OCI-LY3 (cell line): ENCODE measurements around the gene KIF5C.

ENCODE experiments used
- H2AFZ ChIP-seq: fragments of 200-600, 300-600 bp; shearing (Covaris generic); 2 replicates; pipeline ENCODE4 v1.6.0; 2014; ENCODE audit warnings: antibody characterized with exemption, low read depth, low read length
- H3K27ac ChIP-seq: fragments of 200-600, 300-600 bp; sonication (generic); 2 replicates; pipeline ENCODE4 v1.5.1; 2014; ENCODE audit warnings: mild to moderate bottlenecking, low read length, moderate library complexity, mixed read lengths
- H3K27me3 ChIP-seq: fragments of 200-600, 300-600 bp; sonication (generic); 2 replicates; pipeline ENCODE4 v1.6.1; 2014; ENCODE audit warnings: low read depth, low read length, mixed read lengths
- H3K36me3 ChIP-seq: fragments of 200-600, 300-600 bp; sonication (generic); replicated peaks from 2 replicates; pipeline ENCODE3; 2014; ENCODE audit warnings: low read depth, low read length, mixed read lengths
- H3K4me1 ChIP-seq: fragments of 300-600, 200-600 bp; sonication (generic); 2 replicates; pipeline ENCODE4 v1.6.1; 2014; ENCODE audit warnings: low read length, mixed read lengths
- H3K4me2 ChIP-seq: fragments of 200-600, 300-600 bp; sonication (generic); 2 replicates; pipeline ENCODE4 v1.6.1; 2014; ENCODE audit warnings: low read length, mixed read lengths
- H3K4me3 ChIP-seq: fragments of 300-600, 200-600 bp; sonication (generic); 2 replicates; pipeline ENCODE4 v1.5.1; 2014; ENCODE audit warnings: antibody characterized with exemption, mild to moderate bottlenecking, low read length, moderate library complexity
- H3K79me2 ChIP-seq: fragments of 300-600, 200-600 bp; shearing (Covaris generic); 2 replicates; pipeline ENCODE4 v1.6.1; 2014; ENCODE audit warnings: mild to moderate bottlenecking, low read length, mixed read lengths
- H3K9ac ChIP-seq: fragments of 300-600, 200-600 bp; shearing (Covaris generic); 2 replicates; pipeline ENCODE4 v1.6.0; 2014; ENCODE audit warnings: mild to moderate bottlenecking, low read length, moderate library complexity
- H3K9me3 ChIP-seq: fragments of 200-600, 300-600 bp; shearing (Covaris generic); 2 replicates; pipeline ENCODE4 v1.6.1; 2014; ENCODE audit warnings: low read length, mixed read lengths; ENCODE audit not compliant: insufficient read depth
- H4K20me1 ChIP-seq: fragments of 200-600, 300-600 bp; sonication (generic); 2 replicates; pipeline ENCODE4 v1.6.1; 2016; ENCODE audit warnings: low read length, mixed read lengths; ENCODE audit not compliant: insufficient read depth
- EZH2phosphoT487 ChIP-seq: fragments of 200-600 bp; shearing (Covaris generic); IDR thresholded peaks from 2 replicates; pipeline ENCODE4 v1.6.1; 2018; ENCODE audit warnings: antibody characterized with exemption, mixed run types, low read depth
- TF ChIP-seq, protein P1 (sequence below): fragments of 200-600, 300-600 bp; sonication (generic); IDR thresholded peaks from 2 replicates; pipeline ENCODE4 v1.5.1; 2014; ENCODE audit warnings: antibody characterized with exemption, low read length, low read depth

KIF5C gene

DNA sequence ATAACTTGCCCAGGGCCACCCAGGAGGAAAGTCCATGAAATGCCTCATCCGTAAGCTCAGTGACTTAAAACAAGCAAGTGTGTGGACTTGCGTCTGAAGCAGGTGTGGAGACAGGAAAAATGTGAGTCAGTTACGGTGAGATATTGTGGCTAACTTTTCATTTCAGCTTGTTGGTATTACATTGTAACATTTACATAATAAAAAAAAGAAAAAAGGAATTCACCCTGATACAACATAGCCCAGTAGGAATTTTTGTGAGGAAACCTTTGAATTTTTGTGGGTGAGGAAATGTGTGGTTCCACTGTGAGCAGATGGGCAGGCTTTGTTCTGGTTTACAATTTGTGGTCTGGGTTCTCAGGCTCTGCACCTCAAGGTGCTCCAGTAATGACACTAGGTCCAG, 129.8 kb downstream of the KIF5C start:
- Histone ChIP-seq H4K20me1 (no peaks in the 10 kb centered on the region), H3K4me1 (peaks cover 5% of the 10 kb centered on the region; the same call in 1 of the 2 replicates), H3K4me2 (no peak overlapping the region), H3K4me3 (no peak overlapping the region), H3K79me2 (no peaks in the 10 kb centered on the region), H3K9me3 (no peaks in the 10 kb centered on the region), H3K36me3 (no peaks in the 10 kb centered on the region), H2AFZ (no peak overlapping the region), H3K27me3 (no peaks in the 10 kb centered on the region), H3K9ac (no peak overlapping the region), H3K27ac (no peak overlapping the region)
- no peak for TF ChIP-seq EZH2phosphoT487
- TF ChIP-seq, protein P1, sequence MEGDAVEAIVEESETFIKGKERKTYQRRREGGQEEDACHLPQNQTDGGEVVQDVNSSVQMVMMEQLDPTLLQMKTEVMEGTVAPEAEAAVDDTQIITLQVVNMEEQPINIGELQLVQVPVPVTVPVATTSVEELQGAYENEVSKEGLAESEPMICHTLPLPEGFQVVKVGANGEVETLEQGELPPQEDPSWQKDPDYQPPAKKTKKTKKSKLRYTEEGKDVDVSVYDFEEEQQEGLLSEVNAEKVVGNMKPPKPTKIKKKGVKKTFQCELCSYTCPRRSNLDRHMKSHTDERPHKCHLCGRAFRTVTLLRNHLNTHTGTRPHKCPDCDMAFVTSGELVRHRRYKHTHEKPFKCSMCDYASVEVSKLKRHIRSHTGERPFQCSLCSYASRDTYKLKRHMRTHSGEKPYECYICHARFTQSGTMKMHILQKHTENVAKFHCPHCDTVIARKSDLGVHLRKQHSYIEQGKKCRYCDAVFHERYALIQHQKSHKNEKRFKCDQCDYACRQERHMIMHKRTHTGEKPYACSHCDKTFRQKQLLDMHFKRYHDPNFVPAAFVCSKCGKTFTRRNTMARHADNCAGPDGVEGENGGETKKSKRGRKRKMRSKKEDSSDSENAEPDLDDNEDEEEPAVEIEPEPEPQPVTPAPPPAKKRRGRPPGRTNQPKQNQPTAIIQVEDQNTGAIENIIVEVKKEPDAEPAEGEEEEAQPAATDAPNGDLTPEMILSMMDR, result no peak

DNA sequence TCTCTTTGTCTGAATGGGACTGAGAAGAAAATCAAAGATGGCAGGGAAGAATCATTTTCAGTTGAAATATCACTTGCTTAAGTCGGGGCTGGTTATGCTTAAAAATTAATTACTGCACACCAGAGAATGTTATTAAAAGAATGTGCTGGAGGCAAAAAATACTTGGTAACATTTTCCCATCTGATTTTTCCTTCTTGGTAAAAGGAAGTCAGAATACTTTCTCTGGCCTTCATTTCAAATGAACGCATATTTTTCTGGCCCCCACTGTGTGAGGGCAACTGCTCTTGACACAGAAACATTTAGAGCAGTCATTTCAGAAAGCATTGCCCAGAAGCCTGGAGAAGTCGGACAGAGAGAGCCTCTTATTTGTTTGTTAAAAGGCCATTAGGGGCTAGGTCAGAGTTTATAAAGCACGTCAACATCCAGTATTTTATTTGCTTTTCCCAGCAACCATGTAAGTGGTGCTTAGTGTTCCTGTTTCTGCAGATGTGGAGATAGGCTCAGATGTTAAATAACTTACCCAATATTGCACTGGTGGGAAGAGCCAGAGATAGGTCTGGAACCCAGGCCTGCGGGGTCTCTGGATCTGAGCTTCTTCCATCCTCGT, 130.5 kb downstream of the KIF5C start:
- H3K4me3 ChIP-seq, result no peak overlapping the region
- TF ChIP-seq EZH2phosphoT487, result no peak
- TF ChIP-seq, protein P1, result no peak
- no peaks in the 10 kb centered on the region for H3K4me1 ChIP-seq
- H3K4me2 ChIP-seq, result no peak overlapping the region
- no peak overlapping the region for H3K9ac ChIP-seq
- no peaks in the 10 kb centered on the region for H3K27me3 ChIP-seq
- H3K79me2 ChIP-seq, result no peaks in the 10 kb centered on the region
- no peak overlapping the region for H3K27ac ChIP-seq
- H3K36me3 ChIP-seq, result no peaks in the 10 kb centered on the region
- H3K9me3 ChIP-seq, result no peaks in the 10 kb centered on the region
- H4K20me1 ChIP-seq, result no peaks in the 10 kb centered on the region
- no peak overlapping the region for H2AFZ ChIP-seq

DNA sequence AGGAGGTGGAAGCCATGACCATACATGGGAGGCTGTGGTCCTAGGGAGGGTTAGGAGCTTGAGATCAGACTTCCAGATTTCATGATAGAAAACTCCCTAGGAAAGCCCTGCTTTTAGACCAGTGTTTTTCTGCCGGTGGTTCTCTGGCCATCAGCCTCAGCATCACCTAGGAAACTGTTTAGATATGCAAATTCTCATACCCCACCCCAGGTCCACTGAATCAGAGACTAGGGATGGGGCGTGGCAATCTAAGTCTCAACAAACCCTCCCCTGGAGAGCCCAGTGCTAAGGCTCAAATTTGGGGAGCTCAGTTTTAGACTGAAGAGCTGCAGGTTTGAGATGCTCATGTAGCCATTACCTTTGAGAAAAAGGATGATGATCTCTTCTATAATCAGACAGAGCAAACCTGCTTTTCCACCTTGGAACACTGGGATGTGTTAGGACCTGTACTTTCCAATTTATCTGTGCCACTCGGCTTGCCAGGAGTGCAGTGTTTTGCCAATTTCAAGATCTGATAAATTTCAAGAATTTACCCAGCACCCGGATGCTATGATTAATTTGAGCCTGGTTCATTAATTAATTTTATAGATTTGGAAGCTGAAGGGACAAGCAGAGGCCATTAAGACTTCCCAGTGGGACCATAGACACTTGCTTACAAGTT, 132.0 kb downstream of the KIF5C start:
- Histone ChIP-seq H3K36me3 (no peaks in the 10 kb centered on the region), H3K79me2 (no peaks in the 10 kb centered on the region), H3K4me3 (no peak overlapping the region), H3K27ac (no peak overlapping the region), H3K27me3 (no peaks in the 10 kb centered on the region), H3K9ac (no peak overlapping the region), H3K9me3 (no peaks in the 10 kb centered on the region), H4K20me1 (no peaks in the 10 kb centered on the region), H3K4me2 (no peak overlapping the region), H2AFZ (no peak overlapping the region), H3K4me1 (no peaks in the 10 kb centered on the region)
- TF ChIP-seq EZH2phosphoT487, result no peak
- TF ChIP-seq, protein P1, result no peak

DNA sequence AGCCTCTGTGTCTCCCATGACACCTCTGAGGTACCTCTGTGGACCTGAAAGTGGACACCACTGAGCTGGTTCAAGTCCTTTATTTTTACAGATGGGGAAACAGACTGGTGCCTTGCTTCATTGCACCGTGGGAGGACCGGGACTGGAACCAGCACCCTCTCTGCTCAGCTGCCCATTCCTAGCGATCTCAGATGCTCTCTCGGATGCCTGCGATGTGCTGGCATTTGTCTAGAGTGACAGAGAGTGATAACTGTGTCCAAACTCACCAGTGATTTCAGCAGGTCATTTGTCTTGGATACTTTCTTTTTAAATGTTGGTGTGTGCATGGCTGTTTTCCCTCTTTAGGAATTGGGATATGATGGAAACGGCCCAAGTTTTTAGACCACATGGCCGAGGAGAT, 133.4 kb downstream of the KIF5C start:
- Histone ChIP-seq H3K27ac (no peak overlapping the region), H3K4me1 (no peaks in the 10 kb centered on the region), H3K9ac (no peak overlapping the region), H3K4me3 (no peak overlapping the region), H3K9me3 (no peaks in the 10 kb centered on the region), H2AFZ (no peak overlapping the region), H3K36me3 (no peaks in the 10 kb centered on the region), H3K4me2 (no peak overlapping the region), H4K20me1 (no peaks in the 10 kb centered on the region), H3K27me3 (no peaks in the 10 kb centered on the region), H3K79me2 (no peaks in the 10 kb centered on the region)
- TF ChIP-seq EZH2phosphoT487, result no peak
- TF ChIP-seq, protein P1, result no peak
